Skeletal muscle tissue (tissue), 4 donors: Measurements from ENCODE around the gene RFX3. TPM values are rescaled to one million over a fixed set of nuclear protein-coding genes. Genes with fewer than 3 reads are reported as not detected.

Experiments
- H3K27ac ChIP-seq: one replicate; pipeline ENCODE4 v1.7.0; 2013; ENCODE audit warnings: mild to moderate bottlenecking, low read depth, low read length, inconsistent platforms
- H3K27me3 ChIP-seq, 3 donors: one replicate each; pipeline ENCODE4 v1.7.0; 2013; ENCODE audit warnings: low read length in 3 of 3; ENCODE audit not compliant: control insufficient read depth in 3 of 3, insufficient read depth in 3 of 3
- H3K36me3 ChIP-seq, 3 donors: one replicate each; pipeline ENCODE4 v1.7.0; 2013; ENCODE audit warnings: low read length in 3 of 3; ENCODE audit not compliant: control insufficient read depth in 3 of 3, insufficient read depth in 3 of 3
- H3K4me1 ChIP-seq, 3 donors: one replicate each; pipeline ENCODE4 v1.7.0; 2013; ENCODE audit warnings: low read length in 3 of 3, mild to moderate bottlenecking in 3 of 3; ENCODE audit not compliant: control insufficient read depth in 3 of 3, insufficient read depth in 3 of 3
- H3K4me3 ChIP-seq, 3 donors: one replicate each; pipeline ENCODE4 v1.7.0; 2013; ENCODE audit warnings: low read length in 3 of 3
- H3K9ac ChIP-seq, 3 donors: one replicate each; pipeline ENCODE4 v1.7.0; 2013; ENCODE audit warnings: low read length in 3 of 3, mild to moderate bottlenecking in 3 of 3, moderate library complexity in 2 of 3, low read depth in 1 of 3
- H3K9me3 ChIP-seq, 3 donors: one replicate each; pipeline ENCODE4 v1.7.0; 2013; ENCODE audit warnings: low read length in 3 of 3; ENCODE audit not compliant: control insufficient read depth in 3 of 3
- total RNA-seq: library from RNA; depleted of rRNA; stranded (reverse); fragments of >200 nt; gene quantifications from one replicate; pipeline ENCODE4 v1.2.3, GENCODE V29; 2014
- donor health status: Osteomylitis.

Gene RFX3
- total RNA-seq, 1 donor from 2014 or later = 9.9 TPM

GRCh38 chr9:3250741-3251140, 275.1 kb downstream of the RFX3 start:
- H3K4me1 ChIP-seq = no peaks in the 10 kb centered on the region
- no peak overlapping the region for H3K9ac ChIP-seq
- peaks cover 0 to 10% (median 8%) of the 10 kb centered on the region in 3 donors for H3K36me3 ChIP-seq
- no peaks in the 10 kb centered on the region for H3K27me3 ChIP-seq
- H3K27ac ChIP-seq = no peak overlapping the region
- no peak overlapping the region for H3K4me3 ChIP-seq
- H3K9me3 ChIP-seq = no peaks in the 10 kb centered on the region

- Histone ChIP-seq H3K4me3 (no peak overlapping the region), H3K36me3 (peaks cover 0 to 8% (median 0%) of the 10 kb centered on the region in 3 donors), H3K27me3 (no peaks in the 10 kb centered on the region), H3K27ac (no peak overlapping the region), H3K4me1 (no peaks in the 10 kb centered on the region), H3K9ac (no peak overlapping the region), H3K9me3 (no peaks in the 10 kb centered on the region)
Observed at GRCh38 chr9:3247211-3247610, 278.6 kb downstream of the RFX3 start.

- Histone ChIP-seq H3K9ac (no peak overlapping the region), H3K4me1 (no peaks in the 10 kb centered on the region), H3K36me3 (peaks cover 0 to 8% (median 0%) of the 10 kb centered on the region in 3 donors)
Observed at GRCh38 chr9:3246241-3246640, 279.6 kb downstream of the RFX3 start.

GRCh38 chr9:3244963-3245653, 280.7 kb downstream of the RFX3 start:
- Histone ChIP-seq H3K27me3 (no peaks in the 10 kb centered on the region), H3K4me1 (no peaks in the 10 kb centered on the region), H3K9me3 (no peaks in the 10 kb centered on the region), H3K27ac (no peak overlapping the region), H3K36me3 (peaks cover 0 to 8% (median 0%) of the 10 kb centered on the region in 3 donors), H3K4me3 (no peak overlapping the region), H3K9ac (no peak overlapping the region)

More at GRCh38 chr9:3246241-3246640, 279.6 kb downstream of the RFX3 start:
- H3K27ac ChIP-seq = no peak overlapping the region
- no peaks in the 10 kb centered on the region for H3K9me3 ChIP-seq
- no peaks in the 10 kb centered on the region for H3K27me3 ChIP-seq
- no peak overlapping the region for H3K4me3 ChIP-seq

- Histone ChIP-seq H3K4me1 (no peaks in the 10 kb centered on the region), H3K4me3 (no peak overlapping the region), H3K9ac (no peak overlapping the region), H3K36me3 (peaks cover 0 to 8% (median 0%) of the 10 kb centered on the region in 3 donors), H3K27me3 (no peaks in the 10 kb centered on the region), H3K27ac (no peak overlapping the region), H3K9me3 (no peaks in the 10 kb centered on the region)
Observed at GRCh38 chr9:3243683-3244082, 282.1 kb downstream of the RFX3 start.

- Histone ChIP-seq H3K27ac (no peak overlapping the region), H3K9me3 (no peaks in the 10 kb centered on the region), H3K36me3 (peaks cover 0 to 5% (median 3%) of the 10 kb centered on the region in 3 donors), H3K4me3 (no peak overlapping the region), H3K9ac (no peak overlapping the region), H3K4me1 (no peaks in the 10 kb centered on the region), H3K27me3 (no peaks in the 10 kb centered on the region)
Observed at GRCh38 chr9:3241290-3241689, 284.5 kb downstream of the RFX3 start.

- H3K4me1 ChIP-seq = no peaks in the 10 kb centered on the region
- no peaks in the 10 kb centered on the region for H3K27me3 ChIP-seq
- no peak overlapping the region for H3K4me3 ChIP-seq
- H3K27ac ChIP-seq = no peak overlapping the region
- H3K9me3 ChIP-seq = no peaks in the 10 kb centered on the region
- peaks cover 0 to 4% (median 3%) of the 10 kb centered on the region in 3 donors for H3K36me3 ChIP-seq
- no peak overlapping the region for H3K9ac ChIP-seq
Observed at GRCh38 chr9:3240656-3241268, 285.0 kb downstream of the RFX3 start.

- H3K4me1 ChIP-seq = no peaks in the 10 kb centered on the region
- H3K36me3 ChIP-seq = peaks cover 3 to 4% (median 3%) of the 10 kb centered on the region in 3 donors
- H3K9me3 ChIP-seq = no peaks in the 10 kb centered on the region
- H3K27ac ChIP-seq = no peak overlapping the region
- H3K4me3 ChIP-seq = no peak overlapping the region
- no peaks in the 10 kb centered on the region for H3K27me3 ChIP-seq
- H3K9ac ChIP-seq = no peak overlapping the region
Observed at GRCh38 chr9:3239240-3239639, 286.6 kb downstream of the RFX3 start.

GRCh38 chr9:3238236-3238635, 287.6 kb downstream of the RFX3 start:
- H3K9ac ChIP-seq = no peak overlapping the region
- H3K27me3 ChIP-seq = no peaks in the 10 kb centered on the region
- H3K4me1 ChIP-seq = no peaks in the 10 kb centered on the region
- peaks cover 3 to 4% (median 3%) of the 10 kb centered on the region in 3 donors for H3K36me3 ChIP-seq
- H3K9me3 ChIP-seq = no peaks in the 10 kb centered on the region
- H3K27ac ChIP-seq = no peak overlapping the region
- no peak overlapping the region for H3K4me3 ChIP-seq

GRCh38 chr9:3237121-3237520, 288.7 kb downstream of the RFX3 start:
- Histone ChIP-seq H3K4me1 (no peaks in the 10 kb centered on the region), H3K4me3 (no peak overlapping the region), H3K36me3 (peaks cover 3 to 4% (median 3%) of the 10 kb centered on the region in 3 donors), H3K27ac (no peak overlapping the region), H3K27me3 (no peaks in the 10 kb centered on the region), H3K9me3 (no peaks in the 10 kb centered on the region), H3K9ac (no peak overlapping the region)
